ENCODE results near the gene TRAPPC12. TPM values are rescaled to one million over a fixed set of nuclear protein-coding genes. Genes with fewer than 3 reads are reported as not detected.

Gene TRAPPC12
- total RNA-seq, 4 donors from 2014 or later: 90.2 to 248 (median 157) TPM

- 88% methylated on average over 11 of the region's 11 CpGs for WGBS
- Histone ChIP-seq H3K4me3 (no peak overlapping the region), H3K27me3 (no peaks in the 10 kb centered on the region), H3K4me1 (peaks cover 26% of the 10 kb centered on the region), H3K36me3 (peaks cover 48% of the 10 kb centered on the region), H3K9me3 (no peaks in the 10 kb centered on the region), H3K27ac (no peak overlapping the region)
- TF ChIP-seq POLR2AphosphoS5 (IDR thresholded peaks at IDR 0.05): no peak
- no peak for TF ChIP-seq EP300 (IDR thresholded peaks at IDR 0.05)
- TF ChIP-seq CTCF (IDR thresholded peaks at IDR 0.05): no peak
- TF ChIP-seq POLR2A (IDR thresholded peaks at IDR 0.05): no peak
- no peak for DNase-seq (ENCODE audit: low spot score in 2 of 2)
Observed at GRCh38 chr2:3403587-3404334, 24.3 kb downstream of the TRAPPC12 start.

- no peak for TF ChIP-seq POLR2A (IDR thresholded peaks at IDR 0.05)
- no peak for TF ChIP-seq EP300 (IDR thresholded peaks at IDR 0.05)
- no peak for TF ChIP-seq CTCF (IDR thresholded peaks at IDR 0.05)
- no peak for TF ChIP-seq POLR2AphosphoS5 (IDR thresholded peaks at IDR 0.05)
- peaks cover 26% of the 10 kb centered on the region for H3K4me1 ChIP-seq
Observed at GRCh38 chr2:3404349-3404894, 24.9 kb downstream of the TRAPPC12 start.

GRCh38 chr2:3405307-3405706, 25.8 kb downstream of the TRAPPC12 start:
- no peaks in the 10 kb centered on the region for H3K27me3 ChIP-seq
- peaks cover 39% of the 10 kb centered on the region for H3K36me3 ChIP-seq
- H3K9me3 ChIP-seq: no peaks in the 10 kb centered on the region
- TF ChIP-seq POLR2A (IDR thresholded peaks at IDR 0.05) (no peak), CTCF (IDR thresholded peaks at IDR 0.05) (no peak), POLR2AphosphoS5 (IDR thresholded peaks at IDR 0.05) (no peak), EP300 (IDR thresholded peaks at IDR 0.05) (no peak)
- 65% methylated on average over 6 of the region's 6 CpGs for WGBS
- H3K27ac ChIP-seq: no peak overlapping the region
- no peak for DNase-seq (ENCODE audit: low spot score in 2 of 2)
- H3K4me1 ChIP-seq: peaks cover 21% of the 10 kb centered on the region
- H3K4me3 ChIP-seq: no peak overlapping the region

More at GRCh38 chr2:3404349-3404894, 24.9 kb downstream of the TRAPPC12 start:
- no peak for DNase-seq (ENCODE audit: low spot score in 2 of 2)
- Histone ChIP-seq H3K27me3 (no peaks in the 10 kb centered on the region), H3K36me3 (peaks cover 44% of the 10 kb centered on the region), H3K9me3 (no peaks in the 10 kb centered on the region), H3K27ac (no peak overlapping the region), H3K4me3 (no peak overlapping the region)
- 87% methylated on average over 11 of the region's 11 CpGs for WGBS

- DNase-seq (ENCODE audit: low spot score in 2 of 2): no peak
- peaks cover 33% of the 10 kb centered on the region for H3K36me3 ChIP-seq
- H3K4me1 ChIP-seq: peaks cover 19% of the 10 kb centered on the region
- H3K9me3 ChIP-seq: no peaks in the 10 kb centered on the region
- no peaks in the 10 kb centered on the region for H3K27me3 ChIP-seq
- TF ChIP-seq EP300 (IDR thresholded peaks at IDR 0.05): no peak
- TF ChIP-seq POLR2AphosphoS5 (IDR thresholded peaks at IDR 0.05): no peak
- TF ChIP-seq POLR2A (IDR thresholded peaks at IDR 0.05): no peak
- no peak for TF ChIP-seq CTCF (IDR thresholded peaks at IDR 0.05)
- 89% methylated on average over 7 of the region's 7 CpGs for WGBS
- H3K4me3 ChIP-seq: no peak overlapping the region
- H3K27ac ChIP-seq: no peak overlapping the region
Observed at GRCh38 chr2:3405876-3406275, 26.4 kb downstream of the TRAPPC12 start.

- no peak for DNase-seq (ENCODE audit: low spot score in 2 of 2)
- no peak overlapping the region for H3K4me3 ChIP-seq
- peaks cover 27% of the 10 kb centered on the region for H3K36me3 ChIP-seq
- H3K9me3 ChIP-seq: no peaks in the 10 kb centered on the region
- no peak overlapping the region for H3K27ac ChIP-seq
- WGBS: 57% methylated on average over 3 of the region's 3 CpGs
- no peaks in the 10 kb centered on the region for H3K27me3 ChIP-seq
- peaks cover 19% of the 10 kb centered on the region for H3K4me1 ChIP-seq
- TF ChIP-seq EP300 (IDR thresholded peaks at IDR 0.05): no peak
- TF ChIP-seq POLR2A (IDR thresholded peaks at IDR 0.05): no peak
- no peak for TF ChIP-seq POLR2AphosphoS5 (IDR thresholded peaks at IDR 0.05)
- TF ChIP-seq CTCF (IDR thresholded peaks at IDR 0.05): no peak
Observed at GRCh38 chr2:3406501-3406900, 27.0 kb downstream of the TRAPPC12 start.
